HG02885 (cell line): ENCODE measurements around the gene ANLN.

ENCODE experiments used
- ATAC-seq: cut with Tn5 transposase; IDR thresholded peaks from one replicate; pipeline ENCODE4 v1.9.1; 2021; ENCODE audit warnings: mild to moderate bottlenecking; ENCODE audit not compliant: unreplicated experiment, poor library complexity

The ANLN gene, protein sequence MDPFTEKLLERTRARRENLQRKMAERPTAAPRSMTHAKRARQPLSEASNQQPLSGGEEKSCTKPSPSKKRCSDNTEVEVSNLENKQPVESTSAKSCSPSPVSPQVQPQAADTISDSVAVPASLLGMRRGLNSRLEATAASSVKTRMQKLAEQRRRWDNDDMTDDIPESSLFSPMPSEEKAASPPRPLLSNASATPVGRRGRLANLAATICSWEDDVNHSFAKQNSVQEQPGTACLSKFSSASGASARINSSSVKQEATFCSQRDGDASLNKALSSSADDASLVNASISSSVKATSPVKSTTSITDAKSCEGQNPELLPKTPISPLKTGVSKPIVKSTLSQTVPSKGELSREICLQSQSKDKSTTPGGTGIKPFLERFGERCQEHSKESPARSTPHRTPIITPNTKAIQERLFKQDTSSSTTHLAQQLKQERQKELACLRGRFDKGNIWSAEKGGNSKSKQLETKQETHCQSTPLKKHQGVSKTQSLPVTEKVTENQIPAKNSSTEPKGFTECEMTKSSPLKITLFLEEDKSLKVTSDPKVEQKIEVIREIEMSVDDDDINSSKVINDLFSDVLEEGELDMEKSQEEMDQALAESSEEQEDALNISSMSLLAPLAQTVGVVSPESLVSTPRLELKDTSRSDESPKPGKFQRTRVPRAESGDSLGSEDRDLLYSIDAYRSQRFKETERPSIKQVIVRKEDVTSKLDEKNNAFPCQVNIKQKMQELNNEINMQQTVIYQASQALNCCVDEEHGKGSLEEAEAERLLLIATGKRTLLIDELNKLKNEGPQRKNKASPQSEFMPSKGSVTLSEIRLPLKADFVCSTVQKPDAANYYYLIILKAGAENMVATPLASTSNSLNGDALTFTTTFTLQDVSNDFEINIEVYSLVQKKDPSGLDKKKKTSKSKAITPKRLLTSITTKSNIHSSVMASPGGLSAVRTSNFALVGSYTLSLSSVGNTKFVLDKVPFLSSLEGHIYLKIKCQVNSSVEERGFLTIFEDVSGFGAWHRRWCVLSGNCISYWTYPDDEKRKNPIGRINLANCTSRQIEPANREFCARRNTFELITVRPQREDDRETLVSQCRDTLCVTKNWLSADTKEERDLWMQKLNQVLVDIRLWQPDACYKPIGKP

DNA sequence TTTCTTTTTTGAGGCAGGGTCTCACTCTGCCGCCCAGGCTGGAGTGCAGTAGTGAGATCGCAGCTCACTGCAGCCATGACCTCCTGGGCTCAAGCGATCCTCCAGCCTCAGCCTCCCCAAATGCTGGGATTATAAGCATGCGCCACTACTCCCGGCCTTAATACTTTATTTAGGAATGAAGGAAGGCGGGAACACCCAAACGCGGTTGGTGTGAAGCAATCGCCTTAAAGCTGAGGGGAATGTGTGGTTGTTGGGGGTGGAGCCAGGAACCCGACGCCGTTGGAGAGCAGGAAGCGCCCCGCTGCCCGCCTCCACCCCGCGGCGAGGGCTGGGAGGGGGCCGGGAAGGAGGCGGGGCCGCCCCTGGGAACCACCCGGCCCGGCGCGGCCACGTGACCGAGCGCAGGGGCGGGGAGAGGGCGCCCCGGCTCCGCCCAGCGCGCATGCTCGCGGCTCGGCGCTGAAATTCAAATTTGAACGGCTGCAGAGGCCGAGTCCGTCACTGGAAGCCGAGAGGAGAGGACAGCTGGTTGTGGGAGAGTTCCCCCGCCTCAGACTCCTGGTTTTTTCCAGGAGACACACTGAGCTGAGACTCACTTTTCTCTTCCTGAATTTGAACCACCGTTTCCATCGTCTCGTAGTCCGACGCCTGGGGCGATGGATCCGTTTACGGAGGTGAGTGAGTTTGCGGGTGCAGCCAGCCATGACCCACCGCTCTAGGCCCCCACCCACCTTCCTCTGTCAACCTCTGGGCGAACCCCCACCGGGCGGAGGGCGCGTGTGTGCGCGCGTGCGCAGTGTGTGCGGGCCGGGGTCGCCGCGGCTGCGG, at the start of gene ANLN:
Gene ANLN, plus strand, starts transcription at position 492 of the 828 bp plus-strand sequence. Its CDS starts 165 bp downstream, at position 657.
- peak; percentile 78 for ATAC-seq

DNA sequence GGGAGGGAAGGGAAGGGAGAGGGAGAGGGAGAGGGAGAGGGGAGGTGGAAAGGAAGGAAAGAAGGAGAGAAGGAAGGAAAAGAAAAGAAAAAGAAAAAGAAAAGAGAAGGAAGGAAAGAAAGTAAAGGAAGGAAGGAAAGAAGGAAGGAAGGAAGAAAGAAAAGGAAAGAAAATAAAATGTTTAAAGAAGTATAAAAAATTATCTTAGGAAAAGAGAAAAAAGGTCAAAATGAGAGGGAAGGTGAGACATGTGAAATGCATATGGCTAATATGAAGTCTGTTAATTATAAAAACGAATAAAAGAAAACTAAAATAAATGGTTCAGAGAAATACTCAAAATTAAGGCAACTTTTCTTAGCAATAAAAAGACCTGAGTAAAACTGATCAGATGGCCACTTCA, 46.1 kb upstream of the ANLN start:
- ATAC-seq, result no peak

DNA sequence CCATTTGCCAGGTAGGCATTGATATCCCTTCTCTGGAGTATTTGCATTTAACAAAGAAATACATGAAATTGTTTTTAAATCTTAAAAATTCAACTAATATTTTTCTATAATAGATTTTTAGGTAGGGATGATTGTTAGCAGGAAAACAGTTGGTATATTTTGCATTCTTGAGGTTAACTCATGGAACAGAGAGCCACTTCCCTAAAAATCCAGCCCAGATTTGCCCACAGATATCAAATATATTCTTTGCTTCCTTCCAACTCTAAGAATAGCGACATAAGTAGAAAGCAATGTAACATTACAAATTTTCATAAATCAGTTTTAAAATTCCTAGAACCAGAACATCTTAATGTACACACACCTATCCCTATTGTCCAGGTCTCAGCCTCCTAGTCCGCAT, 45.0 kb upstream of the ANLN start:
- ATAC-seq, result no peak

DNA sequence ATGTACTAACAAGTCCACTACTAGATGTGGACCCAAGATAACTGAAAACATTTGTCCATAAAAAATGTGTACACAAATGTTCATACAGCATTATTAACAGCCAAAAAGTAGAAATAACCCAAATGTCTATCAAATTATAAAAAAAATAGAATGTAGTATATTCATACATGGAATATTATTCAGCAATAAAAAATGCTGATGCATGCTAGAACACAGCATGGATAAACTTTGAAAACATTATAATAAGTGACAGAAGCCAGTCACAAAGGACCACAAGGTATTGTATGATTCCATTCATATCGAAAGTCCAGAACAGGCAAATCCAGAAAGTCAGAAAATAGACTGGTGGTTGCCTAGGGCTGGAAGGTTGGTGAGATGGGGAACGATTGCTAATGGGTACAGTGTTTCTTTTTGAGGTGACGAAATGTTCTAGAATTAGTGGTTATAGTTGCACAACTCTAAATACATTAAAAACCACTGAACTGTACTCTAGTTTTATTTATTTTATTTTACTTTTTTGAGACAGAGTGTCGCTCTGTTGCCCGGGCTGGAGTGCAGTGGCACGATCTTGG, 43.3 kb upstream of the ANLN start:
- ATAC-seq, result peak; percentile 46

DNA sequence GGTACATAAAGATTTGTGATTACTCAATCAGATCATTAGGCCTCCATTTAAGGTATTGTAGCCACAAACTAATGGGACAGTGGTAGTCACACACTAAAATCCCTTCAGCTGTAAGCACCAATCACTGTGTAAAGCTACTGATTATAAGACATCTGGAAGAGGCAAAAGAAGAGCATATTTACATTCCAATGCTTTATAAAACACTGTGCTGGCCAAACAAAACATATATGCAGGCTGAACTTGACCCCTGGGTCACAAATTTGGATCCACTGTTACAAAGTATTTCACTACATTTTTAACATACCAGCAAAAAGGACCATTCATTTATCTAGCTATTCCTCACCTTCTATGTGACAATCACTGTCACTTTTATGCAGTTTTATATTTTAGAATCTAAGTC, 41.4 kb upstream of the ANLN start:
- ATAC-seq, result no peak

DNA sequence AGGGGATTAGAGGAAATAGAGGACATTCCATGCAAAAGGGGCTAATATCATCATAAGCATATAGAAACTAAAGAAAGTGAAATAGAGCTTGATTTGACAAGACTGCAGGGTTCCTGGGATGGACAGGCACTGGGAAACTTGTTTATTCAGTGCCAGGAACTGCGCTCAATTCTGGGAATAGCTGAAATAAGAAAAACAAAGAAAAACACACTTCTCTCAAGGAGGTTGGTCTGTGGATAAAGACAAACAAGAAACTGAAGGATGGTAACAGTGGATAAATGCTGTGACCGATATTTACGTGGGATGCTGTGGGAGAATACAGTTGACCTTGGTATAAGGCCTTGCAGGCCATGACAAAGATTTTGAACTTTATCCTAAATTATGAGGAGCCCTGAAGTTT, 40.9 kb upstream of the ANLN start:
- ATAC-seq, result no peak

DNA sequence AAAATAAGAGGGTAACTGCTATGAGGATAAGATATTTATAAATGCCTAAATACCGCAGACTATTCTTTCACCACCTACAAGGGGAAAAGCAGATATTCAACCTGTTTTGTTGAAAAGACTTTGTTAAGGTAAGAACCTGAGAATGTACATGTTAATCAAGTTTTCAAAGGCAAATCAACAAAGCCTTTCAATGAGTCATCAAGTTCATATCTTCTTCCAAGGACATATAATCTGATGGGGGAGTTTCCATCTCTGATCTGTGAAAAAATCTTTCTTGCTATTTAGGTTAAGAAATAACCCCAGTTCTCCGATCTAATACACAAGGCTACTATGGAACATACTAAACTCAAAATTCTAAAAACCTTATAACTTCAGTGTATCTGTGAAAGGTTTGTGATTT, 40.0 kb upstream of the ANLN start:
- ATAC-seq, result no peak

DNA sequence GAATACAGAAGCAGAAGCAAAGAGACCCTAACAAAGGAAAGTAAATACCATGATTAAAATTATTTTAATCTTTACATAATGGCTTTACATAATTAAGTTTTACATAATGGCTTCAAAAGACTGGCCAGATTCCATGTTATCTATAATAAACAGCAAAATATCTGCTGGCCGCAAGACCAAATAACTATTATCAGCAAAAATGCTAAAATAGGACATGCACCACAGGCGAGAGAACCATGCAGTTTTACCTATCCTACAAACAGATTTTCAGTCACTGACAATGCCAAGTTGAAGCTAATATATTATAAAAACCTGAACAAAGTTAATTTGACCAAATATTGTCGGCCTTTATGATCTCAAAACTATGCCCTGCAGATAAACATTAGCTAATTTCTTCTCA, 34.2 kb upstream of the ANLN start:
- ATAC-seq, result no peak

DNA sequence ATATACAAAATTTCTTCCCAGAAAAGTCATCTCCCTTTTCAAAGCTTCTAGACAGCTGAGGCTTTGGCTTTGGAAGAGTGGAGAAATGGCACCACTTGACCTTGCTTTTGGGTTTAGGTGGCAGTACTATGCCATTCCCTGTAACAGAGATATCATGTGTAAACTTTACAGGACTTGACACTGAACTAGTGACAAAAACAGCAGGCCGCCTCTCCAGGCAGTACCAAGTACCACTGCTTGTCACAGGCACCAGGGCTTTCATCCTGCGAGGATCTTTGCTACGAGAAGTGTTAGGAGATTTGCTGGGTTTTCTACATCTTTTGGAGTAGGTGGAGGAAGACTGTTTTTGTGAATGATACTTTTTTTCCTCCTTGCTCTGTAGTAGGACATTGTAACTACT, 32.6 kb upstream of the ANLN start:
- ATAC-seq, result no peak

DNA sequence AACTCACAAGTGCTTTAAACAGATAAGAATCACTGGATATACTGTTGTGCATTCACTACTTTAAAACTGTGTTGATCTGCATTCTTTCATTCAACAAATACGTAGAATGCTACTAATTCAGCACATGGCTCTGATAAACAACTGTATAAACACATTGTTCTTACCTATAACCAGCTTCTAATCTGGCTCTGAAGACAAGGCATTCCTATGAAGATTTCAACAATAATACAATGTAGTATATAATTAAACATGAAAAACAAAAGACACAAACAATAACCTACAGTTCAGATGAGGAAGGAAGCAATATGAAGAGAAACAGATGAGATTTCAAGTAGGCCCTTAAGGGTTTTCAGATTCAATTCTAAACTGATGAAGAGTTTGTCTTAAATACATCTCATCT, 31.1 kb upstream of the ANLN start:
- no peak for ATAC-seq

DNA sequence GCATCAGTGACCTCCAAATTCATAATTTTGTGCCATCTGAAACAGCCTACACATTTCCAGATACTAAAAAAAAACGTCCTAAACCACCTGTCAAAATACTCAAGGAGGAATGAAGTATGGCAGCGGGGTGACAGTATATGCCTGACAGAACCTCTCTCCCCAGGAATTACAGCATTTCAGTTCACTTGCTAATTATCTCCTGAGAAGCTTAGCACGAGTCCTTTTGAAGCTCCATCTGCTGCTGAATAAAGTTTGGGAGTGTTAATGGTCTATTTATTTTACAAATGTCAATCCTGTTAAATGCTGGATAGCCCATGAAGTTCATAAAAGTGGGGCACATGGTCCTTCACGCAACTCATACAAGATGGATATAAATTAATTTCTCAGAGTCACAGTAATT, 29.4 kb upstream of the ANLN start:
- ATAC-seq, result no peak

DNA sequence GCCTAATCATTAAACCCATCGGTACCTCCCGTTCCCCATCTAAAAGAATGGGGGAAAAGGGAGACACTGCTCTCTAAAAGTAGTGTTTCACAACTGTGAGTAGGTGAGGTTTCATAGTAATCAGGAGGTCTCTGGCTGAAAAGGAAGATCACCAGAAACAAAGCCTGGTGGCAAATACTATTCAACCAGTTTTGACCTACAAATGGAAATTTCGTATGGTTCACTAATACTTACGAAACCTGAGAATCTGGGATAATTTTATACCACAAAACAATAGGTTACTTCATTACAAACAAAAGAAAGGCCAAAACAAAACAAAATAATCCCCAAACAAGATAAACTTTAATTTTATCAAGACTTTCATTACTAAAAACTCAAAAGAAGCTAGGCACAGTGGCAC, 28.4 kb upstream of the ANLN start:
- no peak for ATAC-seq

DNA sequence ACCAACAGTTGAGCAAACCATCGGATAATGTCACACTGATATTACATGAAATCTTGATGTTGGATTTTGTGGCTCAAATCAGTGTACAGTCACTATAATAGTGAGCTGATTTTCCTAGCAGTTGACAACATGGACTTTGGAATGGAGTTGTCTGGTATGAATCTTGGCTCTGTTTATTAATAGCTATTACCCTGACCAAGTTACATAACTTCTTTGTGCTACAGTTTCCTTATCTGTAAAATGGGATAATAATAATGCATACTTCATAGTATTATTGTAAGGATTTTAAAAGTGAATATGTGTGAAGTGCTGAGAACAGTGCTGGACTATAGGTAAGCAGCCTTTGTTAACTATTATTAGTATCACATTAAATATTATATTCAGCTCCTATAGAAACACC, 26.1 kb upstream of the ANLN start:
- ATAC-seq, result no peak

DNA sequence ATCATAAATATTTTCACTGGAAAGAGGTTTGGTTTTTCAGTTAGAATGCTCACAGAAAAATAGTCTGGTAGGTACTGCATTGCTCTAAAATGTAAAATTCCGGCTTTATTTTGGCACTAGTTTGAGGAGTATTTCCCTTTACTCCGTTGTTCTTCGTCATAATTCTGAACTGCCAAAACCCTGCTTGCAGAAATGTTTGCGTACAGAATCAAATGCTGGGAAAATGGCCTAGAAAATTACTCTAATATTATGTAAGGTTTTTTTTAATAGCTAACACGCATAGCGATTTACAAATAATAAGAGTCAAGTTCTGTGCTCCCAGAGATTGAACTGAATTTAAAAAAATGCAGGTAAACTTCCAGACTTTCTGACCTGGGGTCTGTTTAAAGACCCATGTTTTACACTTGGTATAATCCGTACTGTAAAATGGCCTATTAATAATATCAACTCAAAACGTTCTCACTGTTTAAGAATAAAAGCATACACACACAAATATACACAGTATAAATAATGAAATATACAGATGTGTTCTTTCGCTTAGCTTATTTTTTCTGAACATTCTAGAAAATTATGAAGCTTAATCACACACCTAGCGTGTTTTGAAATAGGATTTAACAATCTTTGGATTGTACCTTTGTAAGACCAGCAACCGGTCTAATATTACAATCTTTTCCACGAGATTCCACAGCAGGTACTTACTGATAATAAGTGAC, 23.5 kb upstream of the ANLN start:
- ATAC-seq, result no peak

DNA sequence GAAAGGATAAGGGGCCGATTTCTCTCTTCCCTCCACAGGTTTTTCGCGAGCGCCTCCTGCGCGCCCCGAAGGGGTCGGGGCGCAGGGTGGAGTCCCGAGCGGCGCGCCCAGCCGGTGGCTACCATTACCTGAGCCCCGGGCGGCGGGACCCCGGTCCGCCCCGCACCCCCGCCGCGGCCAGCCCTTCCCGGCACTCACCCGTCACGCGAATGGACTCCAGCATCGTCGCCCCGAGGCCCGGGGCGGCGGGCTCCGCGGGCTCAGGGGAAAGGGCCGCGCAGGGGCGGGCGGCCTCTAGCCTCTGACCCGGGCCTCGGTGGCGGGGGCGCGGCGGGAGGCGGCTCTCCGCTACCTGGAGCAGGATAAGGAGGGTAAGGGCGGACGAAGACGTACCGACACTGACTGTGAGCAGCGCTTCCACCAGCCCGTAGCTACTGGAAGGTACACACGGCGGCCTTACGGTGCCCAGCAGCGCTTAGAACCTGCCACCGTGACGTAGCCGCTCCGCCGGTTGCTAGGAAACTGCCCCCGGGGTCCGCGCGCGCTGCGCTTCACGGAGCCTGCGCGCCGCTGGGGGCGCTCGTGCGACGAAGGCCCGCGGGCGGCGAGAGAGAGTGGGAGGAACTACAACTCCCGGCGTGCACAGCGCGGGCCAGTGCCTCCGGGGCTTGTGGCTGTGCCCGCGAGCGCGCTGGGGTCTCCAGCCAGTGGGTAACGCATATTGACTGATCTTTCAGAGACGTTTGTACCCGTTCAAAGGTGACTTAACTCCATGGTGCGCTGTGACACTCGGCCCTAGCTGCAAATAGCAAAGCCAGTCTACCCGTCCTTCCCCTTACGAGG, 22.7 kb upstream of the ANLN start:
- peak; percentile 99 for ATAC-seq

DNA sequence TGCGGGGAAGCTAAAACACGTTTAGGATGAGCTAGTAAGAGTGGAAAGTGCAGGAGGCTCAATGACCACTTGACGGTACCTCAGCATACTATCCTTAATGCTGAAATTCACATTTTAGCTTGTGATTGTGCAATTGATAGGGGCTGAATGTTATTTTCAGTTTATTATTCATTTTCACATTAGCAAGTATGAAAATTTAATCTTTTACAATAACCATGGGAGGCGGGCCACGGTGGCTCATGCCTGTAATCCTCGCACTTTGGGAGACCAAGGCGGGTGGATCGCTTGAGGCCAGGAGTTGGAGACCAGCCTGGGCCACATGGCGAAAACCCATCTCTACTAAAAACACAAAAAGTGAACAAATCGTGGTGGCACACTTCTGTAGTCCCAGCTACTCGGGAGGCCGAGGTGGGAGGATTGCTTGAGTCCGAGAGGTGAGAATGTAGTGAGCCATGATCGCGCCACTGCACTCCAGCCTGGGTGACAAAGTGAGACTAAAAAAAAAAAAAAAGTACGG, 22.0 kb upstream of the ANLN start:
- ATAC-seq, result no peak

DNA sequence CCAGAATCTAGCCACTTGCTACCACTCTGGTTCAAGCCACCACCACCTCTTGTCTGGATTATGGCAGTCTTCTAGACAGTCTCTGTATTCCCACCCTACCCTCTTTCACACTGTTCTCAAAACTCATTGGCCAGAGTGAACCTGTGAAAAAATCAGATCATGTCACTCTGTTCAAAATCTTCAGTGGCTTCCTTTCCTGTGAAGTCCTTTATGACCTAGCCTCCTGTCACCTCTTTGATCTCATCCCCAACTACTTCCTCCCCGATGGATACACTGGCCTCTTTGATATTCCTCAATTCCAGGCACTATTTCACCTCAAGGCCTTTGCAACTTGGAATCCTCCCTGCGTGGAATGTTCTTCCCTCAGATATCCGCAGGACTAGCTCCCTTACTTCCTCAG, 21.2 kb upstream of the ANLN start:
- no peak for ATAC-seq

DNA sequence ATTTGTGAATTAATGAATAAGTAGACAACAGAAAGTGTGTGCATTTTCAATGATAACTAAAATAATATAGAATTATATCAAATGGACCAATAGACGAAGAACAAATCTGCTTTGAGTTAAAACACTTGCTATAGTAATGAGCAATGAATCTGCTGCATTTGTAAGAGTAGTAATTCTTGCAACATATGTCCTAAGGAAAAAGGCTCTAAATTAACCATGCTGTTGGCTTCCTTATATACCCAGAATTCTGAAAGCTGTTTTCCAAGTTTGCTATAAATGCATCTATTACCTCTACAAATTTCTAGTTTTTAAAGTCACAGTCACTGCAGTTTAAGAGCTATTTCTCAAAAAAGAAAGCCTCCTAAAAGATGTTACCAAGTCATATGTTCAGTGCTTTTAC, 20.5 kb upstream of the ANLN start:
- ATAC-seq, result no peak
